ENCODE data around the gene IRF9.
"Not testable (repeated sequence)": the region's sequence is repeated elsewhere in the genome, so short reads cannot be mapped to it uniquely, and the experiment has no call there.

The IRF9 gene

GRCh38 chr14:24195186-24196070, 34.4 kb downstream of the IRF9 start, which contains the start of gene TM9SF1:
Gene TM9SF1, minus strand, starts transcription at chr14:24195441. Its CDS starts 422 bp downstream, at chr14:24195019.
- peak; percentile 90 for DNase-seq (ENCODE audit: low spot score)

- peak; percentile 53 for DNase-seq (ENCODE audit: low spot score)
These were observed 35.3 kb downstream of the IRF9 start for GRCh38 chr14:24196071-24197055.

GRCh38 chr14:24197056-24197450, 36.0 kb downstream of the IRF9 start:
- DNase-seq (ENCODE audit: low spot score) = no peak

- DNase-seq (ENCODE audit: low spot score) = no peak
These were observed 37.9 kb downstream of the IRF9 start for GRCh38 chr14:24198814-24199524.

- not testable (repeated sequence) for DNase-seq (ENCODE audit: low spot score)
These were observed 41.5 kb downstream of the IRF9 start for GRCh38 chr14:24202538-24202937.

- DNase-seq (ENCODE audit: low spot score) = not testable (repeated sequence)
These were observed 42.3 kb downstream of the IRF9 start for GRCh38 chr14:24203249-24203886.

- DNase-seq (ENCODE audit: low spot score) = no peak
These were observed 43.4 kb downstream of the IRF9 start for GRCh38 chr14:24204163-24205146.

GRCh38 chr14:24206260-24207103, 45.4 kb downstream of the IRF9 start:
- DNase-seq (ENCODE audit: low spot score) = no peak

- no peak for DNase-seq (ENCODE audit: low spot score)
These were observed 46.1 kb downstream of the IRF9 start for GRCh38 chr14:24207104-24207551.

- no peak for DNase-seq (ENCODE audit: low spot score)
These were observed 46.6 kb downstream of the IRF9 start for GRCh38 chr14:24207625-24208024.

- no peak for DNase-seq (ENCODE audit: low spot score)
These were observed 50.2 kb downstream of the IRF9 start for GRCh38 chr14:24211311-24211710.

- DNase-seq (ENCODE audit: low spot score) = peak; percentile 99
These were observed 52.1 kb downstream of the IRF9 start, which contains the start of gene CHMP4A for GRCh38 chr14:24212924-24213865. Gene CHMP4A, minus strand, starts transcription at chr14:24213488. Its CDS starts 49 bp downstream, at chr14:24213439.

- DNase-seq (ENCODE audit: low spot score) = no peak
These were observed 53.0 kb downstream of the IRF9 start for GRCh38 chr14:24213866-24214662.

- peak; percentile 89 for DNase-seq (ENCODE audit: low spot score)
These were observed 54.7 kb downstream of the IRF9 start, which contains the start of gene MDP1 for GRCh38 chr14:24215495-24216344. Gene MDP1, minus strand, starts transcription at chr14:24216066. Its CDS starts 111 bp downstream, at chr14:24215955.

Measured in RKO (cell line).